HepG2 (cell line): ENCODE data around the gene TRPT1. TPM values are rescaled to one million over a fixed set of nuclear protein-coding genes. Genes with fewer than 3 reads are reported as not detected.
A peak's percentile ranks its signal among the peaks of the same experiment; 100 is the strongest.

Source experiments
- CEBPG ChIP-seq: IDR thresholded peaks from 2 replicates; pipeline ENCODE4 v1.6.1; 2016
- ESRRA ChIP-seq: sonication (generic); formaldehyde crosslinking; IDR thresholded peaks from 2 replicates; pipeline ENCODE4 v1.5.1; 2020; ENCODE audit warnings: mild to moderate bottlenecking, low read depth, missing genetic modification reagents
- FIP1L1 ChIP-seq: fragments of 200-400 bp; formaldehyde crosslinking; IDR thresholded peaks from 2 replicates; pipeline ENCODE4 v1.6.1; 2018; ENCODE audit warnings: low read depth, mild to moderate bottlenecking, low read length, moderate library complexity, borderline replicate concordance; ENCODE audit not compliant: insufficient read depth
- HMGA1 ChIP-seq: sonication (generic); formaldehyde crosslinking; conservative IDR thresholded peaks from 2 replicates; pipeline ENCODE4 v1.4.0; 2020; ENCODE audit warnings: missing genetic modification reagents
- MAFF ChIP-seq: IDR thresholded peaks from 2 replicates; pipeline ENCODE4 v1.6.1; 2011; ENCODE audit warnings: low read depth, low read length, improper control_type of control experiment
- MYC ChIP-seq: sonication (generic); formaldehyde crosslinking; IDR thresholded peaks from 2 replicates; pipeline ENCODE4 v1.9.0; 2021; ENCODE audit warnings: missing genetic modification reagents, borderline replicate concordance
- PRDM15 ChIP-seq: sonication (generic); formaldehyde crosslinking; IDR thresholded peaks from 2 replicates; pipeline ENCODE4 v1.4.0; 2020; ENCODE audit warnings: missing genetic modification reagents
- TCF7L2 ChIP-seq: IDR thresholded peaks from 2 replicates; pipeline ENCODE4 v1.6.1; 2011; ENCODE audit warnings: mild to moderate bottlenecking, low read depth, low read length, moderate library complexity
- TMF1 ChIP-seq: sonication (generic); formaldehyde crosslinking; IDR thresholded peaks from 2 replicates; pipeline ENCODE4 v1.8.1; 2022; ENCODE audit warnings: low read depth, missing genetic modification reagents
- ZFP90 ChIP-seq: sonication (generic); formaldehyde crosslinking; IDR thresholded peaks from 2 replicates; pipeline ENCODE4 v1.8.0; 2022; ENCODE audit warnings: missing genetic modification reagents, mild to moderate bottlenecking, inconsistent platforms, borderline replicate concordance
- ZNF12 ChIP-seq: sonication (generic); formaldehyde crosslinking; IDR thresholded peaks from 2 replicates; pipeline ENCODE4 v1.5.0; 2020; ENCODE audit warnings: missing genetic modification reagents
- ZNF484 ChIP-seq: sonication (generic); formaldehyde crosslinking; IDR thresholded peaks from 2 replicates; pipeline ENCODE4 v1.5.1; 2020; ENCODE audit warnings: mild to moderate bottlenecking, low read depth, missing genetic modification reagents, borderline replicate concordance
- ZNF839 ChIP-seq: sonication (generic); formaldehyde crosslinking; IDR thresholded peaks from 2 replicates; pipeline ENCODE4 v1.4.0; 2020; ENCODE audit warnings: missing genetic modification reagents, mild to moderate bottlenecking, borderline replicate concordance
- polyA plus RNA-seq, 8 experiments: library from polyadenylated mRNA; depleted of rRNA in 3 of 8; stranded (reverse) in 7 of 8; unstranded in 1 of 8; fragments of >200 nt; fragmentation: Illumina TruSeq in 4 of 8; extraction: Trizol in 4 of 8; gene quantifications; 2 replicates each; pipeline versions ENCODE4 v1.2.1 to v1.2.3, GENCODE V29; 2011 to 2016; ENCODE audit warnings: low read depth in 4 of 8, missing spikeins in 1 of 8, mixed read lengths in 1 of 8; ENCODE audit not compliant: insufficient read depth in 1 of 8
- total RNA-seq, 5 experiments: library from RNA; depleted of rRNA; stranded (reverse); fragments of >200 nt; fragmentation: Illumina TruSeq; extraction: Trizol; gene quantifications; 2 replicates each; pipeline ENCODE4 v1.2.3, GENCODE V29; 2016; ENCODE audit warnings: low read depth in 1 of 5
- TF ChIP-seq, protein P1 (sequence below): sonication (generic); formaldehyde crosslinking; IDR thresholded peaks from 2 replicates; pipeline ENCODE4 v1.5.0; 2020; ENCODE audit warnings: missing genetic modification reagents, mild to moderate bottlenecking, borderline replicate concordance
- TF ChIP-seq, protein P2 (sequence below): sonication (generic); formaldehyde crosslinking; IDR thresholded peaks from 2 replicates; pipeline ENCODE4 v1.5.1; 2020; ENCODE audit warnings: mild to moderate bottlenecking, missing genetic modification reagents, moderate library complexity
- TF ChIP-seq, protein P3 (sequence below): sonication (generic); formaldehyde crosslinking; IDR thresholded peaks from 2 replicates; pipeline ENCODE4 v1.5.0; 2020; ENCODE audit warnings: missing genetic modification reagents
- TF ChIP-seq, protein P4 (sequence below): sonication (generic); formaldehyde crosslinking; IDR thresholded peaks from 2 replicates; pipeline ENCODE4 v1.5.0; 2020; ENCODE audit warnings: mild to moderate bottlenecking, missing genetic modification reagents
- TF ChIP-seq, protein P5 (sequence below): sonication (generic); formaldehyde crosslinking; IDR thresholded peaks from 2 replicates; pipeline ENCODE4 v1.8.1; 2023; ENCODE audit warnings: mild to moderate bottlenecking, missing genetic modification reagents

Gene TRPT1
- total and polyA plus RNA-seq, 2 of the 13 experiments (the other 11 are each of a cell fraction or from before 2014, with no cell fraction given): 24.8 to 40.7 TPM

- TF ChIP-seq CEBPG (CRISPR knock-in tag): 0 out of 2 replicates have a peak, but pooled peaks have one; percentile 13
- no peak for TF ChIP-seq TMF1 (CRISPR knock-in tag)
- no peak for TF ChIP-seq HMGA1
- TF ChIP-seq, protein P1, sequence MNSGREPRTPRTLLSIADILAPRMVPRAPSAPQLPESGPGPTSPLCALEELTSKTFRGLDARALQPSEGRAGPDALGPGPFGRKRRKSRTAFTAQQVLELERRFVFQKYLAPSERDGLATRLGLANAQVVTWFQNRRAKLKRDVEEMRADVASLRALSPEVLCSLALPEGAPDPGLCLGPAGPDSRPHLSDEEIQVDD (CRISPR knock-in tag): no peak
- no peak for TF ChIP-seq MAFF
- peak; percentile 53; the same call in 1 of the 2 replicates for TF ChIP-seq MYC (CRISPR knock-in tag)
- TF ChIP-seq TCF7L2: no peak
- TF ChIP-seq ZNF484 (CRISPR knock-in tag): no peak
- TF ChIP-seq ZFP90: no peak
- TF ChIP-seq FIP1L1: no peak
- TF ChIP-seq, protein P2, sequence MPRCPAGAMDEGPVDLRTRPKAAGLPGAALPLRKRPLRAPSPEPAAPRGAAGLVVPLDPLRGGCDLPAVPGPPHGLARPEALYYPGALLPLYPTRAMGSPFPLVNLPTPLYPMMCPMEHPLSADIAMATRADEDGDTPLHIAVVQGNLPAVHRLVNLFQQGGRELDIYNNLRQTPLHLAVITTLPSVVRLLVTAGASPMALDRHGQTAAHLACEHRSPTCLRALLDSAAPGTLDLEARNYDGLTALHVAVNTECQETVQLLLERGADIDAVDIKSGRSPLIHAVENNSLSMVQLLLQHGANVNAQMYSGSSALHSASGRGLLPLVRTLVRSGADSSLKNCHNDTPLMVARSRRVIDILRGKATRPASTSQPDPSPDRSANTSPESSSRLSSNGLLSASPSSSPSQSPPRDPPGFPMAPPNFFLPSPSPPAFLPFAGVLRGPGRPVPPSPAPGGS (CRISPR knock-in tag): no peak
- TF ChIP-seq ZNF12 (CRISPR knock-in tag): no peak
- TF ChIP-seq, protein P3, sequence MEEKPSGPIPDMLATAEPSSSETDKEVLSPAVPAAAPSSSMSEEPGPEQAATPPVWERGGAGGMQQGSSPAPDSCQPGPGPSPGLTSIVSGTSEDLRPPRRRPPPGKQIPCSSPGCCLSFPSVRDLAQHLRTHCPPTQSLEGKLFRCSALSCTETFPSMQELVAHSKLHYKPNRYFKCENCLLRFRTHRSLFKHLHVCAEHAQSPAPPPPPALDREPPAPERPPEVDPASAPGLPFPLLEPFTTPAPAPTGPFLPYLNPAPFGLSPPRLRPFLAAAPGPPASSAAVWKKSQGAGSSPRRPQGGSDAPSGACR (CRISPR knock-in tag): no peak
- TF ChIP-seq, protein P4, sequence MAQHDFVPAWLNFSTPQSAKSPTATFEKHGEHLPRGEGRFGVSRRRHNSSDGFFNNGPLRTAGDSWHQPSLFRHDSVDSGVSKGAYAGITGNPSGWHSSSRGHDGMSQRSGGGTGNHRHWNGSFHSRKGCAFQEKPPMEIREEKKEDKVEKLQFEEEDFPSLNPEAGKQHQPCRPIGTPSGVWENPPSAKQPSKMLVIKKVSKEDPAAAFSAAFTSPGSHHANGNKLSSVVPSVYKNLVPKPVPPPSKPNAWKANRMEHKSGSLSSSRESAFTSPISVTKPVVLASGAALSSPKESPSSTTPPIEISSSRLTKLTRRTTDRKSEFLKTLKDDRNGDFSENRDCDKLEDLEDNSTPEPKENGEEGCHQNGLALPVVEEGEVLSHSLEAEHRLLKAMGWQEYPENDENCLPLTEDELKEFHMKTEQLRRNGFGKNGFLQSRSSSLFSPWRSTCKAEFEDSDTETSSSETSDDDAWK (CRISPR knock-in tag): no peak
- TF ChIP-seq ZNF839 (CRISPR knock-in tag): no peak
- TF ChIP-seq, protein P5, sequence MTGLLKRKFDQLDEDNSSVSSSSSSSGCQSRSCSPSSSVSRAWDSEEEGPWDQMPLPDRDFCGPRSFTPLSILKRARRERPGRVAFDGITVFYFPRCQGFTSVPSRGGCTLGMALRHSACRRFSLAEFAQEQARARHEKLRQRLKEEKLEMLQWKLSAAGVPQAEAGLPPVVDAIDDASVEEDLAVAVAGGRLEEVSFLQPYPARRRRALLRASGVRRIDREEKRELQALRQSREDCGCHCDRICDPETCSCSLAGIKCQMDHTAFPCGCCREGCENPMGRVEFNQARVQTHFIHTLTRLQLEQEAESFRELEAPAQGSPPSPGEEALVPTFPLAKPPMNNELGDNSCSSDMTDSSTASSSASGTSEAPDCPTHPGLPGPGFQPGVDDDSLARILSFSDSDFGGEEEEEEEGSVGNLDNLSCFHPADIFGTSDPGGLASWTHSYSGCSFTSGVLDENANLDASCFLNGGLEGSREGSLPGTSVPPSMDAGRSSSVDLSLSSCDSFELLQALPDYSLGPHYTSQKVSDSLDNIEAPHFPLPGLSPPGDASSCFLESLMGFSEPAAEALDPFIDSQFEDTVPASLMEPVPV (CRISPR knock-in tag): no peak
- TF ChIP-seq ESRRA: no peak
- no peak for TF ChIP-seq PRDM15 (CRISPR knock-in tag)
Observed at GRCh38 chr11:64181506-64182411, 44.2 kb downstream of the TRPT1 start (continued).
